B cell (primary cell): ENCODE data around the gene MC1R. TPM values are rescaled to one million over a fixed set of nuclear protein-coding genes. Genes with fewer than 3 reads are reported as not detected.

Source experiments
- ATAC-seq: fragments of 200-7000 bp; cut with Tn5 transposase; one replicate; pipeline ENCODE4 v1.10.0; 2021; ENCODE audit warnings: low read depth, mild to moderate bottlenecking, moderate number of reproducible peaks, moderate library complexity
- CTCF ChIA-PET: fragments of 350-600 bp; sonication (Branson Sonifier 250); formaldehyde crosslinking; loops from one replicate; lab custom pipeline; 2021; ENCODE audit warnings: antibody characterized with exemption, inconsistent platforms; lab: Charles Lee
- POLR2A ChIA-PET: fragments of 350-600 bp; sonication (Branson Sonifier 250); formaldehyde crosslinking; loops from one replicate; lab custom pipeline; 2021; ENCODE audit warnings: antibody characterized with exemption; lab: Charles Lee
- DNase-seq: peaks from one replicate; pipeline ENCODE4 v3.0.0; 2013
- H2AFZ ChIP-seq: 2 replicates; pipeline ENCODE4 v1.6.1; 2012; ENCODE audit warnings: mild to moderate bottlenecking, low read depth, low read length; ENCODE audit not compliant: insufficient read depth, poor library complexity, severe bottlenecking
- H3K27ac ChIP-seq, 2 donors: 1 replicate in 1 of 2; 2 replicates in 1 of 2; pipeline ENCODE4 v1.5.1; 2012 to 2013; ENCODE audit warnings: low read length in 2 of 2, mild to moderate bottlenecking in 2 of 2, moderate library complexity in 1 of 2
- H3K27me3 ChIP-seq, 4 experiments: fragments of 200-600 bp in 1 of 4; sonication (generic) in 1 of 4; replicated peaks in 1 of 4; 1 replicate in 2 of 4; 2 replicates in 2 of 4; pipeline versions ENCODE4 v1.6.1 to v1.7.0; 2013 to 2016; ENCODE audit warnings: low read length in 3 of 4, mild to moderate bottlenecking in 2 of 4, mixed read lengths in 1 of 4, moderate library complexity in 1 of 4; ENCODE audit not compliant: insufficient read depth in 4 of 4, control insufficient read depth in 3 of 4; ENCODE audit errors: control extremely low read depth in 1 of 4
- H3K36me3 ChIP-seq, 2 experiments: replicated peaks in 1 of 2; 1 replicate in 1 of 2; 2 replicates in 1 of 2; pipeline versions ENCODE4 v1.6.1 to v1.7.1; 2013; ENCODE audit warnings: low read length in 1 of 2; ENCODE audit not compliant: insufficient read depth in 2 of 2, control insufficient read depth in 1 of 2; ENCODE audit errors: control extremely low read depth in 1 of 2, extremely low read depth in 1 of 2
- H3K4me1 ChIP-seq, 2 donors: fragments of 200-600 bp in 1 of 2; sonication (generic) in 1 of 2; 1 replicate in 1 of 2; 2 replicates in 1 of 2; pipeline versions ENCODE4 v1.5.1 to v1.6.1; 2013 to 2017; ENCODE audit warnings: low read length in 2 of 2; ENCODE audit not compliant: control insufficient read depth in 2 of 2, insufficient read depth in 2 of 2
- H3K4me2 ChIP-seq: replicated peaks from 2 replicates; pipeline ENCODE3; 2012; ENCODE audit warnings: mild to moderate bottlenecking, low read depth, low read length; ENCODE audit not compliant: poor library complexity, severe bottlenecking
- H3K4me3 ChIP-seq, 5 experiments: fragments of 200-600 bp in 1 of 5; sonication (generic) in 1 of 5; 1 replicate in 3 of 5; 2 replicates in 2 of 5; pipeline versions ENCODE4 v1.5.1 to v1.7.0; 2011 to 2016; ENCODE audit warnings: low read length in 4 of 5, mild to moderate bottlenecking in 4 of 5, low read depth in 2 of 5, control low read depth in 1 of 5, moderate library complexity in 1 of 5; ENCODE audit not compliant: insufficient read depth in 1 of 5; ENCODE audit errors: control extremely low read depth in 1 of 5, extremely low read depth in 1 of 5
- H3K79me2 ChIP-seq: fragments of 200-600 bp; sonication (generic); one replicate; pipeline ENCODE4 v1.6.0; 2016; ENCODE audit warnings: low read length; ENCODE audit not compliant: control insufficient read depth, insufficient read depth
- H3K9ac ChIP-seq: fragments of 200-600 bp; sonication (generic); 2 replicates; pipeline ENCODE4 v1.6.1; 2017; ENCODE audit warnings: mild to moderate bottlenecking, low read length, moderate library complexity
- H3K9me3 ChIP-seq, 3 donors: one replicate each; pipeline versions ENCODE4 v1.6.1 to v1.7.1; 2013; ENCODE audit warnings: low read length in 2 of 3; ENCODE audit not compliant: control insufficient read depth in 2 of 3, insufficient read depth in 1 of 3; ENCODE audit errors: control extremely low read depth in 1 of 3
- H4K20me1 ChIP-seq: 2 replicates; pipeline ENCODE4 v1.6.0; 2012; ENCODE audit warnings: mild to moderate bottlenecking, low read length; ENCODE audit not compliant: insufficient read depth, control insufficient read depth, poor library complexity, severe bottlenecking
- H3K27ac Mint-ChIP-seq: one replicate; pipeline ENCODE4 v1.8.0; 2021; ENCODE audit warnings: mixed read lengths
- H3K27me3 Mint-ChIP-seq: one replicate; pipeline ENCODE4 v1.8.0; 2021; ENCODE audit warnings: mixed read lengths
- H3K4me1 Mint-ChIP-seq: one replicate; pipeline ENCODE4 v1.8.0; 2021; ENCODE audit warnings: mixed read lengths
- H3K4me3 Mint-ChIP-seq: one replicate; pipeline ENCODE4 v1.8.0; 2021; ENCODE audit warnings: mixed read lengths
- H3K9me3 Mint-ChIP-seq: one replicate; pipeline ENCODE4 v1.8.0; 2022; ENCODE audit warnings: mixed read lengths; ENCODE audit not compliant: insufficient read depth
- CTCF ChIP-seq: fragments of 200-600 bp; IDR thresholded peaks from one replicate; pipeline ENCODE4 v1.8.0; 2022; ENCODE audit warnings: antibody characterized with exemption, mild to moderate bottlenecking
- EZH2 ChIP-seq: IDR thresholded peaks from 2 replicates; pipeline ENCODE4 v1.6.1; 2012; ENCODE audit warnings: borderline replicate concordance, low read depth, mild to moderate bottlenecking, moderate library complexity, low read length; ENCODE audit not compliant: insufficient read depth, poor library complexity, severe bottlenecking
- WGBS: methylation state at CpG from one replicate; pipeline ENCODE4 v1.1.5; 2013; ENCODE audit warnings: missing lambda C conversion rate; ENCODE audit not compliant: insufficient coverage; 5-methylcytosine and 5-hydroxymethylcytosine counted together
- intact Hi-C: fragments of 100-400 bp; cut with micrococcal nuclease; formaldehyde crosslinking; loops from one replicate; pipeline ENCODE4 v1.10.0; 2022
- polyA plus RNA-seq: library from polyadenylated mRNA; depleted of rRNA; stranded (reverse); fragments of >200 nt; gene quantifications from 2 replicates; pipeline ENCODE4 v1.2.3, GENCODE V29; 2012
- total RNA-seq, 2 donors: library from RNA; stranded (reverse); fragments of 120-200 nt in 1 of 2; gene quantifications; 1 replicate in 1 of 2; 2 replicates in 1 of 2; pipeline versions ENCODE4 v1.2.3 to v1.2.4, GENCODE V29; 2013 to 2022

Gene MC1R
- total and polyA plus RNA-seq, 2 donors (not counting 1 experiment from before 2014, with no cell fraction given) = 13.2 to 15.2 TPM

- Histone ChIP-seq H2AFZ (no peak overlapping the region), H3K27ac (no peak overlapping the region), H4K20me1 (peaks cover 28% of the 10 kb centered on the region), H3K9me3 (peaks cover 0 to 45% (median 0%) of the 10 kb centered on the region in 3 donors), H3K4me3 (no peak overlapping the region), H3K4me1 (peaks cover 66 to 68% of the 10 kb centered on the region in 2 donors), H3K36me3 (no peaks in the 10 kb centered on the region), H3K79me2 (no peaks in the 10 kb centered on the region), H3K4me2 (no peak overlapping the region), H3K27me3 (peaks cover 0 to 72% (median 36%) of the 10 kb centered on the region in 4 experiments), H3K9ac (no peak overlapping the region)
- intact Hi-C loops = loop anchor here (10.0 kb wide), 1 partner anchor 94 kb away; the partner anchor contains the start of gene DBNDD1
- H3K4me3 Mint-ChIP-seq = no peak overlapping the region
- H3K9me3 Mint-ChIP-seq = no peaks in the 10 kb centered on the region
- H3K27ac Mint-ChIP-seq = no peak overlapping the region
- H3K27me3 Mint-ChIP-seq = peaks cover 27% of the 10 kb centered on the region
- DNase-seq (no peak), ATAC-seq (no peak)
- CTCF ChIA-PET = interaction anchor here (1.3 kb wide), 1 partner anchor 161 kb away, joined by 3 read pairs; no protein-coding TSS in a partner anchor
- peaks cover 48% of the 10 kb centered on the region for H3K4me1 Mint-ChIP-seq
- TF ChIP-seq EZH2 (no peak), CTCF (no peak)
- POLR2A ChIA-PET = no interaction called here
- 33% methylated on average over 14 of the region's 14 CpGs for WGBS
These were observed 2.6 kb downstream of the MC1R start for GRCh38 chr16:89921131-89921701.
